CD4-positive, alpha-beta T cell treated with Interleukin-15 for 4 hours (primary cell): ENCODE results near the gene CTBP1.

Experiments used
- DNase-seq: peaks from one replicate; pipeline ENCODE4 v3.0.0-alpha.2; 2020; ENCODE audit warnings: low spot score

The CTBP1 gene

GRCh38 chr4:1223841-1224809, 24.8 kb downstream of the CTBP1 start:
- DNase-seq = no peak

DNA sequence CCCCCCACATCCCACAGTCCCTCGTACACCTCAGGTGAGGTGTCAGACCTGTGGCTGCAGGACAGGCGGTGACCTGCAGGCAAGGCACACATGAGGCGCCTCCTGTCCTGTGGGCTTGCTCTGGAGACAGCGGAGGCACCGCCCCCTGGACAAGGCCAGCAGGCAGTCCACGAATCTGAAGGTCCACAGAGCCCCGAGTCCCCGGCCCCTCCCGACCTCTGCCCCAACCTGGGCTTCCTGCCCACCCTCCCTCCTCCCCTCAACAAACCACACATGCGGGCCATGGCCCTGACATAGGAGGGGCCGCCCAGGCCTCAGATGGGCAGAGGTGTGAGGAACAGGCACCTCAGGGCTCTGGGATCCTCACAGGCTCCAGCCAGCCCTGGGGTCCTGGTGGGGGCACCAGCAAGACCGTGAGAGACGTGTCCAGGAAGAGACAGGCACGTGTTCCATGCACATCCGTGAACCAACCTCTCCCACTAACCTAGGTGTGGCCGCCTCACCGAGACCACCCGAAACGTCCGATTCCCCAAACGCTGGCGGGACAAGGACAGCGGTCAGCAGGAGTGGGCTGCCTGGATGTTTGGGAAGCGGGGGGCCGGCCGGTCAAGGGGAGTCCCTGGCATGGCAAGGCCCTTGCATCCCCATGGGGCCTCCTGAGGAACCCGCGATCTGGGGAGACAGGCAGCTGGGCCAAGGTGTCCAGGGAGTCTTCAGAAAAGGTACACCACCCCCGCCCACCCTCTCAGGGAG, 25.8 kb downstream of the CTBP1 start:
- DNase-seq = no peak

DNA sequence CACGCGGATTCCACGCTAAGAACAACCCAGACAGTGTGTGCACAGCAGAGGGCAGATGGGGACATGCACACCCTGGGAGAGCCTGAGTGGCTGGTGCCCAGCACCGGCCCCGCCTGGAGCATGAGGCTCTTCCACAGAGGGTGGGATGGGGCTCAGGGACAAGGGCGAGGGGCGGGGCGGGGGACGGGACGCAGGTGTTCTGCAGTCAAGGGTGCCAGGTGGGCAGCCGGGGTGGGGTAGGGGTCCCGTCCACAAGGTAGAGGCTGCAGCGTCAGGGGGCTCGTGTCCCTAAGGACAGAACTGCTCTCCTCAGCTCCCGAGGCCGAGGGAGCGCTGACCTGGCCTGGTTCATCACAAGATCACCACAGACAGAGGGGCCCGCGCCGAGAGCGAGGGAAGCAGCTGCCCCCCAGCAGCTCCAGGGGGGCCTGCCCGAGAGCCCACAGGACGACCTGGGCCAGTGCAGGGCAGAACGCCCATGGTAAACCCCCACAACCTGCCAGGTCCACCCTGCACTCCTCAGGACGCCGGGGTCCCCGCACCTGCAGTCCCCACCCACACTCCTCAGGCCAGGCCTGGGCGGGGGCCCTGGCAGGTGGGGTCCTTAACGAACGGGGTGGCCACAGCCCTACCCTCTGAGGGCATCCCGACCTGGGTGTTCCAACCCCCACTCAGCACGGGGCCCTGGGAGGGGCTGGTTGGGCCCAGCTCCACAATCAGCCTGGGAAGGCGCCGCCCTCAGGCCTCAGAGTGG, 26.7 kb downstream of the CTBP1 start:
- no peak for DNase-seq

- DNase-seq = no peak
These were observed 27.6 kb downstream of the CTBP1 start for GRCh38 chr4:1221155-1221870.

- DNase-seq = no peak
These were observed 28.4 kb downstream of the CTBP1 start for GRCh38 chr4:1220566-1220965.

DNA sequence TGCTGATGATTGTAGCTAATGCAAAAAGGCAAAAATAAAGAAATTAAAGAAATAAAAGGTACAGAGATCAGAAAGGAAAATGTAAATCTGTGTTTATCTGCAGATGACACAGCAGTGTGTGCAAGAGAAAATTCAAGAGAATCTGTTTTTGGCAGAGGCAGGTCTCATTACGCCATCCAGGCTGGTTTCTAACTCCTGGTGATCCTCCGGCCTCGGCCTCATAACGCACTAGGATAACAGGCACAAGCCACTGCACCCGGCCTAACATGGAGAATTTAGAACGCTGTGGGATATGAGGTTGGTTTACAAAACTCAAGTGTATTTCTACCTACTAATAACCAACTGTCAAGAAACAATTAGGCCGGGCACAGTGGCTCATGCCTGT, 29.4 kb downstream of the CTBP1 start:
- DNase-seq = no peak

DNA sequence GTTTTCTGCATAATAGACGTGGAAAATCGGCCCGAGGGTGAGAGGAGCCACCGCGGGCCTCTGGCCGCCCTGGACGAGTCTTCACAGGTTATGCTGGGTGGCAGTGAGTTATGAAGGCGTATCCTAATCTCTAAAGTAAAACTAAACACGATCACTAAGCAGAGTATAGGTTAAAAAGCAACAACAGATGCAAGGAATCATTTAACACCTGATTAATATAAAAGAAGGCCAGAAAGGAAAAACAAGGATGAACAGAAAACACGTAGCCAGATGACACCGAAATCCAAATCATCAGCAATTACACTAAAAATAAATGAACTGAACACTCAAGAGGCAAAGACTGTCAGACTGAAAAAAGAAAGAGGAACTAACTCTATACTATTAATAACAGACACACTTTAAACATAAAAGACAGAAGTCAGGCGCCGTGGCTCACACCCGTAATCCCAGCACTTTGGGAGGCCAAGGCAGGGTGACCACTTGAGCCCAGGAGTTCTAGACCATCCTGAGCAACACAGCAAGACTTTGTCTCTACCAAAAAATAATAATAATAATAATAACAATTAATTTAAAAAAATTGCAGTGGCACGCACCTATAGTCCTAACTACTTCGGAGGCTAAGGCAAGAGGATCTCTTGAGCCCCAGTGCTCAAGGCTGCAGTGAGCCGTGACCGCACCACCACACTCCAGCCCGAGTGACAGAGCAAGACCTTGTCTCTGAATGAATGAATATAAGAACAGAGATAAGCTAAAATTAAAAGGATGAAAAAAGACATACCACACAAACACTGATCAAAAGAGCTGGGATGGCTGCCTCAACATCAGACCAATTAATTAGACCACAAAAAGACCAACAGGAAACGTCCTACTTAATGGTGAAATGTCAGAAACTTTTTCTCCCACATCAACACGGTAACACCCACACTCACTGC, 30.0 kb downstream of the CTBP1 start:
- DNase-seq = no peak

DNA sequence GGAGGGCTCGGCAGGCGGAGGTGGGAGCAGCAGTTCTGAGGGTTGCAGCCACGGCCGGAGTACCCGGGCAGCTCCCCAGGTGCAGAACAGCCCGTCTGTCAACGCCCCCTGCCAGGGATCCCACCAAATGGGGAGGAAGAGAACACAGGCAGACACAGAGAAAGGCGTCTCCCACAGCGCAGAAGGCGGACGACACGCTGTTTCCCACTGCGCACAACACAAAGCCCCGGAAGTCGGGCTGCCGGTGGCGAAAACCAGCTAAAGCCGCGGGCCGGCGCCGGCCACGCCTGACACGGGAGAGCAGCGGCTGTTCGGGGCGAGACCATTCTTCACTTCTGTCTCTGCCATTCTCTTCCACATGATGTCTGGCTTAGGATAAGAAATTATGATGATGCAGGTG, 31.6 kb downstream of the CTBP1 start:
- DNase-seq = no peak

- DNase-seq = peak; percentile 57
These were observed 32.0 kb downstream of the CTBP1 start for GRCh38 chr4:1216869-1217294.

GRCh38 chr4:1216076-1216614, 32.8 kb downstream of the CTBP1 start:
- DNase-seq = no peak

- DNase-seq = no peak
These were observed 33.5 kb downstream of the CTBP1 start for GRCh38 chr4:1215141-1216075.

GRCh38 chr4:1214101-1215095, 34.5 kb downstream of the CTBP1 start:
- DNase-seq = no peak

DNA sequence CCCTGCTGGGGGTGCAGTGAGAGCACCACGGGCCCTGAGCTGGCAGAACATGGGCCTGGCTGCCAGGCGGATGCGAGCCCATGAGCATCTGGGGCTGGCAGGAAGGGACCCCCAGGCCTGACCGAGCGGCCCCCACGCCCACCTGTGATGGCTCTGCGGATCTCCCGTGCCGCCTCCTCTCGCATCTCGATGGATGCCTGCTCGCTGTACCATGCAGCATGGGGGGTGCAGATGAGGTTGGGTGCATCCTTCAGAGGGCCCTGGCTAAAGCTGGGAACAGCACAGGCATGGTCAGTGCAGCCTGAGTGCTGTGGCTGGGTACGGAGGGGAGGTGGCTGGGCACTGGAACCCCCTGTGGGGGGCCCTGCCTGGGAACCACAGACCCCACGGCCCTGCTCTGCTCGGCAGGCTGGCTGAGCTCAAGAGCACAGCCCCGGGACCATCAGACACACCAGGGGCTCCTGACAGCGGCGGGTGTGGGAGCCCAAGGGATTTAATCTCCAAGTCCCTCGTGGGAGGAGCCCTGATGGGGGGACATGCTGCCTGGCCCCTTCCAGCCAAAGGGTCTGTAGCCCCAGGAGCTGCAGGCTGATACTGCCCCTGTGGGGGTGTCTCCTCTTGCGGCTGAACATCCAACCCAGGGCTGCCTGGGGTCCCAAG, 35.5 kb downstream of the CTBP1 start:
- DNase-seq = no peak

GRCh38 chr4:1212546-1213335, 36.2 kb downstream of the CTBP1 start:
- no peak for DNase-seq

DNA sequence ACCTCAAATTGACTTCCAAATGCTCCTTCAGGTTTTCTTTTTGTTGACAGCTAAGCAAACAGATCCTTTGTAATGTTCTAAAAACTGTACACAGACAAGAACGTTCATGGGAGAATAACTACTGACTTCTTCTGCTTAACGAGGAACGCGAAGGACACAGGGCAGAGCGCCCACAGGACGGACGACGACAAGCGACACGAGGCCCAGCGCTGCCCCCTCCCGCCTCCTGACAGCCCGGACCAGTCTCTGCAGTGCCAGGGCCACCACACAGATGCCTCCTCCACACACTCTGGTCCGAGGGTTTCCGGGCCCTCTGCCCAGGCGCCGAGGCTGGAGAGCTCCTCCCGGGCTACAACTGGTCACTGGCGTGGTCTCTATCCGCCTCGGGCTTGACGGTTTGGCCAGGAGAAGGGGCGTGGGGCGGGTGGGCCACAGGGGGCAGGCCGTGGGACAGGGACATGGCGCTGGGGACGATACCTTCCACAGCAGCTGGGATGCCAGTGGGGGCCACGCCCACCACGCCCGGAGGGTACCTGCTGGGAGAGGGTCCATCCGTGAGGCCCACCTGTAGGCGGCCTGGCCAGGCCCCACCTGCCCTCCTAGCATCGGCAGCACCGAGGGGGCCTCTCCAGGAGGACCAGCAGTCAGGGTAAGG, 36.9 kb downstream of the CTBP1 start:
- no peak for DNase-seq

DNA sequence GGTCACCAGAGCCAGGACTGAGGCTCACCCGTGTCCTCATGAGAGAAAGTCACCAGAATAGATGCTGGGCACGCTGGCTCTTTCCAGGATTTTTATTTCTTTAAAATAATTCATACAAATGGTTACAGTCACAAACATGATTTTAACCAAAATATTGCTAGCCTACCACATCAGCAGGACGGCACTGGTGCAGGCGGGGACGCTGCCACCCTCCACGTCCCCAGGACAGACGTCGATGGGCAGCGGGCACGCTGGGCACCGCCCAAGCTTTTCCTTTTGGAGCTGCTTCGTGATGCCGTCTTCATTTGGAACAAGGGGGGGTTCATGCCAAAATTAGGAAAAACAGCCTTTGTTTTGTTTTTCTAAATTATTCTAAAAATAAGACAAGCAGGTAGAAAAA, 37.6 kb downstream of the CTBP1 start:
- DNase-seq = no peak
